NCI-H1105 treated with DMSO at 0.1 percent for 48 hours (cell line): ENCODE results near the gene ATF1.
A peak's percentile ranks its signal among the peaks of the same experiment; 100 is the strongest.
"Not testable (repeated sequence)": the region's sequence is repeated elsewhere in the genome, so short reads cannot be mapped to it uniquely, and the experiment has no call there.

Experiments used
- DNase-seq: peaks from one replicate; lab custom pipeline; 2025; lab: John Stamatoyannopoulos, UW

ATF1 gene

GRCh38 chr12:50799908-50800307, 36.0 kb downstream of the ATF1 start:
- DNase-seq: no peak

GRCh38 chr12:50803230-50803875, 39.5 kb downstream of the ATF1 start:
- no peak for DNase-seq

- DNase-seq: no peak
These were observed 42.3 kb downstream of the ATF1 start for GRCh38 chr12:50806176-50806575.

- DNase-seq: not testable (repeated sequence)
These were observed 45.2 kb downstream of the ATF1 start for GRCh38 chr12:50809131-50809530.

- not testable (repeated sequence) for DNase-seq
These were observed 51.0 kb downstream of the ATF1 start for GRCh38 chr12:50814921-50815320.

GRCh38 chr12:50820177-50820576, 56.3 kb downstream of the ATF1 start:
- DNase-seq: no peak

GRCh38 chr12:50822082-50822481, 58.2 kb downstream of the ATF1 start:
- no peak for DNase-seq

- DNase-seq: not testable (repeated sequence)
These were observed 59.8 kb downstream of the ATF1 start for GRCh38 chr12:50823724-50824123.

- DNase-seq: no peak
These were observed 61.0 kb downstream of the ATF1 start for GRCh38 chr12:50824914-50825313.

- peak; percentile 39 for DNase-seq
These were observed 61.5 kb downstream of the ATF1 start for GRCh38 chr12:50825372-50825838.

GRCh38 chr12:50828121-50828520, 64.2 kb downstream of the ATF1 start:
- DNase-seq: no peak

- DNase-seq: no peak
These were observed 65.0 kb downstream of the ATF1 start for GRCh38 chr12:50828886-50829285.

- not testable (repeated sequence) for DNase-seq
These were observed 69.9 kb downstream of the ATF1 start for GRCh38 chr12:50833801-50834200.

- DNase-seq: no peak
These were observed 75.1 kb downstream of the ATF1 start for GRCh38 chr12:50839042-50839441.

GRCh38 chr12:50840809-50841487, 77.0 kb downstream of the ATF1 start:
- no peak for DNase-seq

- DNase-seq: no peak
These were observed 78.0 kb downstream of the ATF1 start for GRCh38 chr12:50841716-50842531.

GRCh38 chr12:50842637-50843493, 79.0 kb downstream of the ATF1 start, which contains the start of gene TMPRSS12:
Gene TMPRSS12 (plus strand): TSS chr12:50842926. CDS start chr12:50842965, 39 bp downstream.
- DNase-seq: no peak

GRCh38 chr12:50845021-50845647, 81.2 kb downstream of the ATF1 start:
- no peak for DNase-seq

- DNase-seq: no peak
These were observed 85.1 kb downstream of the ATF1 start for GRCh38 chr12:50848963-50849362.

GRCh38 chr12:50855218-50855617, 91.3 kb downstream of the ATF1 start:
- not testable (repeated sequence) for DNase-seq

- DNase-seq: not testable (repeated sequence)
These were observed 91.8 kb downstream of the ATF1 start for GRCh38 chr12:50855679-50856078.
